Hepatocyte (in vitro differentiated cells): ENCODE data around the gene ACTA2.

Source experiments
- EZH2 ChIP-seq: fragments of 200-600 bp; sonication (generic); IDR thresholded peaks from 2 replicates; pipeline ENCODE4 v1.6.1; 2016; ENCODE audit warnings: antibody characterized with exemption, mild to moderate bottlenecking, borderline replicate concordance
- EZH2phosphoT487 ChIP-seq: fragments of 200-600 bp; sonication (generic); IDR thresholded peaks from one replicate; pipeline ENCODE4 v1.6.1; 2018; ENCODE audit warnings: antibody characterized with exemption, mild to moderate bottlenecking, low read depth, moderate library complexity; ENCODE audit not compliant: unreplicated experiment, severe bottlenecking
- TF ChIP-seq, protein P1 (sequence below): fragments of 200-600 bp; sonication (generic); IDR thresholded peaks from 2 replicates; pipeline ENCODE4 v1.5.1; 2016; ENCODE audit warnings: antibody characterized with exemption, mild to moderate bottlenecking; ENCODE audit not compliant: poor library complexity

DNA sequence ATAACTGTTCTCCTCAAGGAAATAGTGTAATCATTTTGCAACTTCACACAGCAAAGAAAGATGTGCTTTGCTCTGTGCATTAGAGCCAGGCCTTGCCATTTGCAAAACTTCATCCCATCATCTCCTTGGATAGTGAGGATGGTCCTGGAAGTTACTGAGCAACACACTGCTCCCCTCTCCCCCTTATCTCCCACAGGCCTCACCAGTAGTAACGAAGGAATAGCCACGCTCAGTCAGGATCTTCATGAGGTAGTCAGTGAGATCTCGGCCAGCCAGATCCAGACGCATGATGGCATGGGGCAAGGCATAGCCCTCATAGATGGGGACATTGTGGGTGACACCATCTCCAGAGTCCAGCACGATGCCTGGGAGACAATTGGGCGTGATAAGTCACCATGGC is 11.5 kb downstream of the ACTA2 start:
- TF ChIP-seq, protein P1, sequence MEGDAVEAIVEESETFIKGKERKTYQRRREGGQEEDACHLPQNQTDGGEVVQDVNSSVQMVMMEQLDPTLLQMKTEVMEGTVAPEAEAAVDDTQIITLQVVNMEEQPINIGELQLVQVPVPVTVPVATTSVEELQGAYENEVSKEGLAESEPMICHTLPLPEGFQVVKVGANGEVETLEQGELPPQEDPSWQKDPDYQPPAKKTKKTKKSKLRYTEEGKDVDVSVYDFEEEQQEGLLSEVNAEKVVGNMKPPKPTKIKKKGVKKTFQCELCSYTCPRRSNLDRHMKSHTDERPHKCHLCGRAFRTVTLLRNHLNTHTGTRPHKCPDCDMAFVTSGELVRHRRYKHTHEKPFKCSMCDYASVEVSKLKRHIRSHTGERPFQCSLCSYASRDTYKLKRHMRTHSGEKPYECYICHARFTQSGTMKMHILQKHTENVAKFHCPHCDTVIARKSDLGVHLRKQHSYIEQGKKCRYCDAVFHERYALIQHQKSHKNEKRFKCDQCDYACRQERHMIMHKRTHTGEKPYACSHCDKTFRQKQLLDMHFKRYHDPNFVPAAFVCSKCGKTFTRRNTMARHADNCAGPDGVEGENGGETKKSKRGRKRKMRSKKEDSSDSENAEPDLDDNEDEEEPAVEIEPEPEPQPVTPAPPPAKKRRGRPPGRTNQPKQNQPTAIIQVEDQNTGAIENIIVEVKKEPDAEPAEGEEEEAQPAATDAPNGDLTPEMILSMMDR, result no peak
- no peak for TF ChIP-seq EZH2
- no peak for TF ChIP-seq EZH2phosphoT487
